ENCODE data around the gene CENPF.
"Not testable (repeated sequence)": the region's sequence is repeated elsewhere in the genome, so short reads cannot be mapped to it uniquely, and the experiment has no call there.

The CENPF gene

GRCh38 chr1:214650664-214651063 lies 47.7 kb downstream of the CENPF start:
- DNase-seq (ENCODE audit: extremely low read depth in 1 of 2, low read depth in 1 of 2), result no peak

- DNase-seq (ENCODE audit: extremely low read depth in 1 of 2, low read depth in 1 of 2), result no peak
These were observed 54.3 kb downstream of the CENPF start for GRCh38 chr1:214657299-214657698.

GRCh38 chr1:214658175-214658574 lies 55.2 kb downstream of the CENPF start:
- DNase-seq (ENCODE audit: extremely low read depth in 1 of 2, low read depth in 1 of 2), result no peak

- no peak for DNase-seq (ENCODE audit: extremely low read depth in 1 of 2, low read depth in 1 of 2)
These were observed 55.8 kb downstream of the CENPF start for GRCh38 chr1:214658785-214659184.

- no peak for DNase-seq (ENCODE audit: extremely low read depth in 1 of 2, low read depth in 1 of 2)
These were observed 57.2 kb downstream of the CENPF start for GRCh38 chr1:214660190-214660589.

- no peak for DNase-seq (ENCODE audit: extremely low read depth in 1 of 2, low read depth in 1 of 2)
These were observed 57.9 kb downstream of the CENPF start for GRCh38 chr1:214660900-214661299.

- no peak for DNase-seq (ENCODE audit: extremely low read depth in 1 of 2, low read depth in 1 of 2)
These were observed 59.3 kb downstream of the CENPF start for GRCh38 chr1:214662223-214662785.

- no peak for DNase-seq (ENCODE audit: extremely low read depth in 1 of 2, low read depth in 1 of 2)
These were observed 61.8 kb downstream of the CENPF start for GRCh38 chr1:214664651-214665433.

GRCh38 chr1:214665606-214666110 lies 62.7 kb downstream of the CENPF start:
- DNase-seq (ENCODE audit: extremely low read depth in 1 of 2, low read depth in 1 of 2), result no peak

GRCh38 chr1:214666674-214667073 lies 63.7 kb downstream of the CENPF start:
- DNase-seq (ENCODE audit: extremely low read depth in 1 of 2, low read depth in 1 of 2), result no peak

GRCh38 chr1:214670098-214670497 lies 67.1 kb downstream of the CENPF start:
- no peak for DNase-seq (ENCODE audit: extremely low read depth in 1 of 2, low read depth in 1 of 2)

- not testable (repeated sequence) for DNase-seq (ENCODE audit: extremely low read depth in 1 of 2, low read depth in 1 of 2)
These were observed 70.0 kb downstream of the CENPF start for GRCh38 chr1:214673029-214673428.

GRCh38 chr1:214673576-214673975 lies 70.6 kb downstream of the CENPF start:
- DNase-seq (ENCODE audit: extremely low read depth in 1 of 2, low read depth in 1 of 2), result no peak

GRCh38 chr1:214675524-214675923 lies 72.5 kb downstream of the CENPF start:
- not testable (repeated sequence) for DNase-seq (ENCODE audit: extremely low read depth in 1 of 2, low read depth in 1 of 2)

GRCh38 chr1:214676747-214677146 lies 73.8 kb downstream of the CENPF start:
- DNase-seq (ENCODE audit: extremely low read depth in 1 of 2, low read depth in 1 of 2), result no peak

GRCh38 chr1:214677945-214678344 lies 75.0 kb downstream of the CENPF start:
- DNase-seq (ENCODE audit: extremely low read depth in 1 of 2, low read depth in 1 of 2), result no peak

GRCh38 chr1:214678386-214678785 lies 75.4 kb downstream of the CENPF start:
- no peak for DNase-seq (ENCODE audit: extremely low read depth in 1 of 2, low read depth in 1 of 2)

- no peak for DNase-seq (ENCODE audit: extremely low read depth in 1 of 2, low read depth in 1 of 2)
These were observed 80.6 kb downstream of the CENPF start for GRCh38 chr1:214683621-214684020.

- DNase-seq (ENCODE audit: extremely low read depth in 1 of 2, low read depth in 1 of 2), result no peak
These were observed 82.9 kb downstream of the CENPF start for GRCh38 chr1:214685906-214686305.

- no peak for DNase-seq (ENCODE audit: extremely low read depth in 1 of 2, low read depth in 1 of 2)
These were observed 83.5 kb downstream of the CENPF start for GRCh38 chr1:214686497-214686896.

- DNase-seq (ENCODE audit: extremely low read depth in 1 of 2, low read depth in 1 of 2), result no peak
These were observed 85.9 kb downstream of the CENPF start for GRCh38 chr1:214688891-214689290.

GRCh38 chr1:214694769-214695168 lies 91.8 kb downstream of the CENPF start:
- DNase-seq (ENCODE audit: extremely low read depth in 1 of 2, low read depth in 1 of 2), result no peak

Measured in stimulated activated CD8-positive, alpha-beta memory T cell treated with anti-CD3 and anti-CD28 coated beads, Interleukin-7, amount 100 ng/mL, for 48 hours (primary cell).